Eye (tissue), 1 donor: Measurements from ENCODE around the gene ST3GAL6.

Source experiments
- DNase-seq: peaks from one replicate; pipeline ENCODE4 v3.0.0-alpha.2; 2015

The ST3GAL6 gene

GRCh38 chr3:98741121-98741716, 21.9 kb upstream of the ST3GAL6 start:
- DNase-seq: no peak

GRCh38 chr3:98743071-98743470, 20.1 kb upstream of the ST3GAL6 start:
- DNase-seq: no peak

GRCh38 chr3:98744283-98744682, 18.9 kb upstream of the ST3GAL6 start:
- DNase-seq: no peak

- no peak for DNase-seq
Measured at GRCh38 chr3:98745718-98746117, 17.4 kb upstream of the ST3GAL6 start.

- no peak for DNase-seq
Measured at GRCh38 chr3:98746122-98746521, 17.0 kb upstream of the ST3GAL6 start.

- DNase-seq: no peak
Measured at GRCh38 chr3:98746882-98747281, 16.3 kb upstream of the ST3GAL6 start.

- no peak for DNase-seq
Measured at GRCh38 chr3:98750276-98750919, 12.7 kb upstream of the ST3GAL6 start.

- DNase-seq: no peak
Measured at GRCh38 chr3:98754483-98754882, 8.7 kb upstream of the ST3GAL6 start.

- no peak for DNase-seq
Measured at GRCh38 chr3:98755601-98756000, 7.5 kb upstream of the ST3GAL6 start.

GRCh38 chr3:98759629-98760028, 3.5 kb upstream of the ST3GAL6 start:
- DNase-seq: no peak

- DNase-seq: no peak
Measured at GRCh38 chr3:98761643-98762229, 1.4 kb upstream of the ST3GAL6 start.

GRCh38 chr3:98763819-98764418, 779 bp downstream of the ST3GAL6 start:
- DNase-seq: no peak

- DNase-seq: no peak
Measured at GRCh38 chr3:98764472-98764884, 1.3 kb downstream of the ST3GAL6 start.

- DNase-seq: no peak
Measured at GRCh38 chr3:98765721-98766120, 2.6 kb downstream of the ST3GAL6 start.

GRCh38 chr3:98766924-98767323, 3.8 kb downstream of the ST3GAL6 start:
- no peak for DNase-seq

GRCh38 chr3:98768961-98769360, 5.8 kb downstream of the ST3GAL6 start:
- DNase-seq: no peak

GRCh38 chr3:98769448-98769847, 6.3 kb downstream of the ST3GAL6 start:
- DNase-seq: no peak

GRCh38 chr3:98770261-98771039, 7.3 kb downstream of the ST3GAL6 start:
- DNase-seq: no peak

- no peak for DNase-seq
Measured at GRCh38 chr3:98772022-98772421, 8.9 kb downstream of the ST3GAL6 start.

GRCh38 chr3:98775459-98776139, 12.5 kb downstream of the ST3GAL6 start:
- DNase-seq: no peak

- no peak for DNase-seq
Measured at GRCh38 chr3:98776140-98776493, 13.0 kb downstream of the ST3GAL6 start.

- no peak for DNase-seq
Measured at GRCh38 chr3:98777286-98777685, 14.1 kb downstream of the ST3GAL6 start.

- no peak for DNase-seq
Measured at GRCh38 chr3:98777801-98778220, 14.7 kb downstream of the ST3GAL6 start.
